HG03139 (cell line): ENCODE measurements around the gene MIB2.
"Not testable (repeated sequence)": the region's sequence is repeated elsewhere in the genome, so short reads cannot be mapped to it uniquely, and the experiment has no call there.

ENCODE experiments used
- ATAC-seq: cut with Tn5 transposase; IDR thresholded peaks from one replicate; pipeline ENCODE4 v1.9.1; 2021; ENCODE audit not compliant: unreplicated experiment

The MIB2 gene

DNA sequence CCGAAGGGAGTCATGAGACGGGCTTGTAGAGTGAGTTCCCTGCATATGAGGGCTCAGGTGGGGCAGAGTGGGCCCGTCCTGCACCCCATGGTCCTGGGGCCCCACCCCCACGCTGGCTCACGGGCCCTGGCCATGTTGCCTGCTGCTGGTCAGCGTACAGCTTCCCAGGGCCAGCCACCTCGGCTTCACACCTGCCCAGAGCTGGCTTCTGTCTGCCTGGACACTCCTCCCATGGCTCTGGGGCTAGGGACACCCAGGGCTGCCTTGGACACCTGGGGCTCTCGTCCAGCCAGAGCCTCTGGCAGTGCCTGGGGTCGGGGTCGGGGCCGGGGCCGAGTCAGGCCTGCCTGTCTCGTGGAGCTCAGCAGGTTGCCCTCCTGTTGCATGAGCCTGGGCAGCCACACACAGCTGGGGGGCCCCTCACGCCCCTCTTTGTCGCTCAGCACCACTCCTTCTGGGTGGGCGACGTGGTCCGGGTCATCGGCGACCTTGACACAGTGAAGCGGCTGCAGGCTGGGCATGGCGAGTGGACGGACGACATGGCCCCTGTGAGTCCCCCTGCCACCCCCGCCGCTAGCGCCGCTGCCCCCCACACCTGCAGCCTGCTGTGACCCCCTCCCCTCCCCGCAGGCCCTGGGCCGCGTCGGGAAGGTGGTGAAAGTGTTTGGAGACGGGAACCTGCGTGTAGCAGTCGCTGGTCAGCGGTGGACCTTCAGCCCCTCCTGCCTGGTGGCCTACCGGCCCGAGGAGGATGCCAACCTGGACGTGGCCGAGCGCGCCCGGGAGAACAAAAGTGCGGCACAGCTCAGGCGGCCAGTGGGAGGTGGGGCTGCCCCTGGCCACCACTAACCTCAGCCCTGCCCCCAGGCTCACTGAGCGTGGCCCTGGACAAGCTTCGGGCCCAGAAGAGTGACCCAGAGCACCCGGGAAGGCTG, 11.2 kb downstream of the MIB2 start:
- no peak for ATAC-seq

DNA sequence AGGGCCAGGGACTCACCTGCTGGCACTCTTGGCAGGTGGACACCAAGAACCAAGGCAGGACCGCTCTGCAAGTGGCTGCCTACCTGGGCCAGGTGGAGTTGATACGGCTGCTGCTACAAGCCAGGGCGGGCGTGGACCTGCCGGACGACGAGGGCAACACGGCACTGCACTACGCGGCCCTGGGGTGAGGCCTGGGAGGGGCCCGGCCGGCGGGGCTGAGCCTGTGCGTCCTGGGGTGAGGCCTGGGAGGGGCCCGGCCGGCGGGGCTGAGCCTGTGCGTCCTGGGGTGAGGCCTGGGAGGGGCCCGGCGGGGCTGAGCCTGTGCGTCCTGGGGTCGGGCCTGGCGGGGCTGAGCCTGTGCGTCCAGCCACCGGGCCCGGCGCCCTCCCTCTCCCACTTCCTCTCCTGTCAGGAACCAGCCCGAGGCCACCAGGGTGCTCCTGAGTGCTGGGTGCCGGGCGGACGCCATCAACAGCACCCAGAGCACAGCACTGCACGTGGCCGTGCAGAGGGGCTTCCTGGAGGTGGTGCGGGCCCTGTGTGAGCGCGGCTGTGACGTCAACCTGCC, 12.0 kb downstream of the MIB2 start:
- ATAC-seq: no peak

GRCh38 chr1:1627829-1628753, 12.8 kb downstream of the MIB2 start:
- no peak for ATAC-seq

DNA sequence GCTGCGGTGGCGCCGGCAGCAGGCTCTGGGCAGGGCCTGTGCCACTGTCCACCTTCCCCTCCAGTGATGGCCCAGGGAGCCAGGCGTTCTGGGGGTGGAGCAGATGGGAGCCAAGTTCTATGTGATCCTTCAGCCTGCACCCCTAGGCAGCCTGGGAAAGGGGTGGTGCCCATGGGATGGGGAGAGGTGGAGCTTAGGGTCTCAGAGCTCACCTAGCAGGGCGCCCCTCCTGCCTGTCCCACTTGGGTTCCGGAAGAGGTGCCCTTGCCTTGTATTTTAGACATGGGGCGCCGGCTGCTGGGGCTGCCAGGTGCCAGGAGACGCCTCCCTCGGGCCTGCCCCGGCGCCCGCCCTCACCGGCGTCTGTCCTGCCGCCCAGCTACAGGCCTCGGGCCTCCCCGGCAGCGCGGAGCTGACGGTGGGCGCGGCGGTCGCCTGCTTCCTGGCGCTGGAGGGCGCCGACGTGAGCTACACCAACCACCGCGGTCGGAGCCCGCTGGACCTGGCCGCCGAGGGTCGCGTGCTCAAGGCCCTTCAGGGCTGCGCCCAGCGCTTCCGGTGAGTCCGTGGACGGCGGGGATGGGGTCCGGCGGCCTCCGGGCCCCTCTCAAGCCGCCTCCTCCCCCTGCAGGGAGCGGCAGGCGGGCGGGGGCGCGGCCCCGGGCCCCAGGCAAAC, 13.6 kb downstream of the MIB2 start:
- no peak for ATAC-seq

GRCh38 chr1:1629430-1630190, 14.3 kb downstream of the MIB2 start:
- no peak for ATAC-seq

DNA sequence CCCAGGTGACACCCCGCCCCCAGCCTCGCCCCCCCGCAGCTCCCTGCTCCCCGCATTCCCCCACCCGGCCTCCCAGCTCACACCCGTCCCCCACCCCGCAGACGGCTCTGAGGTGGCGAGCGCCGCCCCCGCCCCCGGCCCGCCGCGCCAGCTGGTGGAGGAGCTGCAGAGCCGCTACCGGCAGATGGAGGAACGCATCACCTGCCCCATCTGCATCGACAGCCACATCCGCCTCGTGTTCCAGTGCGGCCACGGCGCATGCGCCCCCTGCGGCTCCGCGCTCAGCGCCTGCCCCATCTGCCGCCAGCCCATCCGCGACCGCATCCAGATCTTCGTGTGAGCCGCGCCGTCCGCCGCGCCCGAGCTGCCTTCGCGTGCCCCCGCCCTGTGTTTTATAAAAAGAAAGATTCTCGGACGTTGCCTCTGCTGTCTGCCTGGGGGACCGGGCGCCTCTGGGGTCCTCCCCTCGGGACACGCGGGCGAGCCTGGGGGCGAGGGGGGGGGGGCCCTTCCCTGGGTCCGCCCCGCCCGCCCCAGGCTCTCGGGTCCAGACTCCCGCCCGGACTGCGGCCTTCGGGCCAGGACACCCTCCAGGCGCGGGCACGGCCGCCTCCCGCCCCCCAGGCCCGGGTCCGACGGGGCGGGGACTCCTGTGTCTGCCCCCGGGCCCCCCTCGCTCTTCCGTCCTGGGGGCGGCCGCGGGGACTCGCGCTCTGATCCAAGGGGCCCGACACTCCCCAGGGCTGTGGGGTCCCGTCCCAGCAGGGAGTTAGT, 15.1 kb downstream of the MIB2 start:
- ATAC-seq: peak; percentile 52

GRCh38 chr1:1630965-1631781, 15.9 kb downstream of the MIB2 start:
- ATAC-seq: no peak

DNA sequence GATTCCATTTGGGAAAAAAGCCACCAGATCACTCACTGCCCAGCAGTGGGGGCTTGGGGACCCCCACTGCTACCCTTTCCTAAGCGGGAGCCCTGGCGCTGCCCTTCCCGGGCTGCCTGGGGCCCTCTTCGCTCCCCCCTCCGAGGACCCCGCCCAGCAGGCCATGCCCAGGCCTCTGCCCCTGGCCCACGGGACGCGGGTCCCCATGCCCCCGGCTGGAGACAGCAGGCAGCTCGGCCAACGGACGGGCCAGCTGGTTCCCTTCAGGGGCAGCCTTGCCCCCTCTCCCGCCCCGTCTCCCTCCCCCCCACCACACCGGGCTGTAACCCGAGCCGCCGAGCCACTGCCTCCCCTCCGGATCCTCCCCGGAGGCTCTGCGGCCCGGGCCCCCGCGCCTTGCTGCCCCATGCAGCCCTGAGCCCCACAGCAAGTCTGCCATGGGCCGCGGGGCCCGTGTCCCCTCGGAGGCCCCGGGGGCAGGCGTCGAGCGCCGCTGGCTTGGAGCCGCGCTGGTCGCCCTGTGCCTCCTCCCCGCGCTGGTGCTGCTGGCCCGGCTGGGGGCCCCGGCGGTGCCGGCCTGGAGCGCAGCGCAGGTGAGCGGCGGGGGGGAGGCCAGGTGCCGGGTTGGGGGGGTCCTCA, 16.6 kb downstream of the MIB2 start, which contains the start of gene MMP23B:
TSS of gene MMP23B (plus strand) at position 392 of the 639 bp plus-strand sequence. CDS start at position 438, 46 bp downstream.
- no peak for ATAC-seq

GRCh38 chr1:1633409-1633808, 18.1 kb downstream of the MIB2 start:
- not testable (repeated sequence) for ATAC-seq

- ATAC-seq: not testable (repeated sequence)
Measured at GRCh38 chr1:1634613-1635012, 19.3 kb downstream of the MIB2 start.

DNA sequence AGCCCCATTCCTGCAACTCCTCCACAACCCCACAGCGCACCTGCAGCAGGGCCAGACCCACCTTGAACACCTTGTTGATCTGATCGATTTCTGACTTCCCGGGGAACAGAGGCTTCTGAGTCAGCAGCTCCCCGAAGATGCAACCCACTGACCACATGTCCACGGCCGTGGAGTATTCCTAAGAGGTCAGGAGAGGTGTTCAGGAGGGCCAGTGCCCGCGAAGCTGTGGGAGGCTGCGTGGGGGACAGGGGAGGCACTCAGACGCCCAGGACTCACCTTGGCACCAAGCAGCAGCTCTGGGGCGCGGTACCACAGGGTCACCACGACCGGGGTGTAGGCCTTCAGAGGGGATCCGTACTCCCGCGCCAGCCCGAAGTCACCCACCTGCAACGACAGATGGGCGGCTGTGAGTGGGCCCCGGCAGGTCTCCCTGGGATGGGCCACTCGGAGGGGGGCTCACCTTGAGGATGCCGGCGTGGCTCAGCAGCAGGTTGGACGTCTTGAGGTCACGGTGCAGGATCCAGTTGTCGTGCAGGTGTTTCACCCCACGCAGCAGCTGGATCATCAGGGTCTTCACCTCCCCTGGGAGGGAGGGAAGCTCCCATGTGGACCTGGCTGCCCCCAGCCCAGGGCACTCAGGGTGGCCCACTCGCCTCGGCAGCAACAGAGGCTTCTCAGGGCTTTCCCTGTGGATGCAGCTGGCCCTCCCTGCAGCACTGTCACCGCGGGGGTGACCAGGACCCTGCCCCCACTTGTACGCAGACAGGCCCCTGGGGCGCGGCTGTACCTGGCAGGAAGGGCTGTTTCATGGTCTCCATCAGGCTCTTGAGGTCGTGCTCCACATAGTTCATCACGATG, 21.6 kb downstream of the MIB2 start:
- ATAC-seq: not testable (repeated sequence)

DNA sequence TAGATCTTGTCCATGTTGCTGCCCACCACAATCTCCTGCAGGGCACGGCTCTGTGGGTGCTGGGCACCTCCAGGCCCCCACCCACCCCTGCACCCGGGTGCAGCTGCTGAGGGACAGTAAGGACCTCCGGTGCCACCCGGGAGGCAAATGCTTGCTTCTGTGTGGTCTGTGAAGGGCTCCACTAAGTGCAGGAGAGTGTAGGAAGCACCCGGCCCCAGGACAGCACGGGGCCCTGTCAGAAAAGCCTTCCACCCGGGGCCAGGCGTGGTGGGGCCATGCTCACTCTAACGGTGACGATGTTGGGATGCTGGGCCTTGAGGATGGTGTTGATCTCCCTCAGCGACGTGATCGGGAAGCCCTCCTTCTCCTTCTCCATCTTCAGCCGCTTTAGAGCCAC, 22.2 kb downstream of the MIB2 start:
- ATAC-seq: not testable (repeated sequence)

GRCh38 chr1:1638528-1638927, 23.2 kb downstream of the MIB2 start:
- ATAC-seq: not testable (repeated sequence)

- not testable (repeated sequence) for ATAC-seq
Measured at GRCh38 chr1:1639368-1639767, 24.1 kb downstream of the MIB2 start.

GRCh38 chr1:1640081-1640480, 24.8 kb downstream of the MIB2 start:
- ATAC-seq: not testable (repeated sequence)

DNA sequence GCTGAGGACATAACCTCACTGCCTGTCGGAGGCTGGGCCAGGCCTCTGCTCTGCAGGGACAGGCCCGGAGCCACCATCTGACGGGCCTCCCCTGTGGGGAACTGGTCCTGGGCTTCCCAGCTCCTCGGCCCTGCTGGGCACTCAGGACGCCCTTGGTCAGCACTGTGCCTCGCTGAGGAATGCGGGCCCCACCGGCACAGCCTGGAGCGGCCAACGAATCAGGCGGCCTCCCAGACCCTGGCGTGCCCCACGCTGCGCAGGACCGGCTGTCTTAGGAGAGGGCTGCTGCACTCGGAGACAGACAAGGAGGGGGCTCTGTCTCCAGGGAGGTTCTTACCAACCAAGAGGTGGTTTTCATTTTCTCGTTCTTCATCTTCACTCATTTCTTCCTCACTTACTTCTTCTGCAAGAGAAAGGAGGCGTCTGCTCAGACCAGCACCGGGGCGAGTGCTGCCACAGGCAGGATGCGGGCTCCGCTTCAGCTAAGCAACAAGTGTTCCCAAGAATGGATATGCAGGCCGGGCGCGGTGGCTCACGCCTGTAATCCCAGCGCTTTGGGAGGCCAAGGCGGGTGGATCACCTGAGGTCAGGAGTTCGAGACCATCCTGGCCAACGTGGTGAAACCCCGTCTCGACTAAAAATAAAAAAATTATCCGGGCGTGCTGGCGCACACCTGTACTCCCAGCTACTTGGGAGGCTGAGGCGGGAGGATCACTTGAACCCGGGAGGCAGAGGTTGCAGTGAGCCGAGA, 25.6 kb downstream of the MIB2 start:
- not testable (repeated sequence) for ATAC-seq
